GM23338 (cell line): Measurements from ENCODE around the gene RPL32.

Experiments
- EZH2 ChIP-seq: fragments of 200-600 bp; sonication (generic); IDR thresholded peaks from one replicate; pipeline ENCODE4 v1.8.0; 2017; ENCODE audit warnings: antibody characterized with exemption, mild to moderate bottlenecking, low read depth; ENCODE audit not compliant: unreplicated experiment
- EZH2phosphoT487 ChIP-seq: fragments of 200-600 bp; sonication (generic); IDR thresholded peaks from one replicate; pipeline ENCODE4 v1.8.1; 2018; ENCODE audit warnings: antibody characterized with exemption; ENCODE audit not compliant: unreplicated experiment
- POLR2AphosphoS5 ChIP-seq: IDR thresholded peaks from 2 replicates; pipeline ENCODE4 v1.6.1; 2016; ENCODE audit warnings: antibody characterized with exemption, low read depth
- STAT1 ChIP-seq: IDR thresholded peaks from one replicate; pipeline ENCODE4 v1.6.1; 2016; ENCODE audit warnings: antibody characterized with exemption; ENCODE audit not compliant: unreplicated experiment
- TF ChIP-seq, protein P1 (sequence below): IDR thresholded peaks from one replicate; pipeline ENCODE4 v1.6.1; 2018; ENCODE audit warnings: antibody characterized with exemption; ENCODE audit not compliant: unreplicated experiment
- TF ChIP-seq, protein P2 (sequence below), 2 experiments: fragments of 200-600 bp in 1 of 2; sonication (generic) in 1 of 2; conservative IDR thresholded peaks; 2 replicates each; pipeline versions ENCODE4 v1.5.1 to v1.6.1; 2016 to 2017; ENCODE audit warnings: antibody characterized with exemption in 2 of 2, low read depth in 2 of 2, mild to moderate bottlenecking in 2 of 2, moderate library complexity in 1 of 2

DNA sequence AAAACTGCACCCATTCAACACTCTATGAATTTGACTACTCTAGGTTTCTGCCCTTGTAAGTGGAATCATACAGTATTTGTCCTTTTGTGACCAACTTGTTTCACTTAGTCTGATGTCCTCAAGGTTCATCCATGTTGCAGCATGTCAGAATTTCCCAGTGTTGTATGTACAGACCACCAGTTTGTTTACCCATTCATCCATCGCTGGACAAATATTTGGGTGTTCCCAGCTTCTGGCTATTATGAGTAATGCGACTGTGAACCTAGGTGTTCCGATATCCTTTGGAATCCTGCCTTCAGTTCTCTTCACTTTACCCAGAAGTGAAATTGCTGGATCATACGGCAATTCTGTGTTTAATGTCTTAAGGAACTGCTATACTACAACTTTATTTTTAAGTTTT, 12.6 kb downstream of the RPL32 start:
- TF ChIP-seq POLR2AphosphoS5, result no peak
- TF ChIP-seq STAT1, result no peak
- TF ChIP-seq, protein P1, sequence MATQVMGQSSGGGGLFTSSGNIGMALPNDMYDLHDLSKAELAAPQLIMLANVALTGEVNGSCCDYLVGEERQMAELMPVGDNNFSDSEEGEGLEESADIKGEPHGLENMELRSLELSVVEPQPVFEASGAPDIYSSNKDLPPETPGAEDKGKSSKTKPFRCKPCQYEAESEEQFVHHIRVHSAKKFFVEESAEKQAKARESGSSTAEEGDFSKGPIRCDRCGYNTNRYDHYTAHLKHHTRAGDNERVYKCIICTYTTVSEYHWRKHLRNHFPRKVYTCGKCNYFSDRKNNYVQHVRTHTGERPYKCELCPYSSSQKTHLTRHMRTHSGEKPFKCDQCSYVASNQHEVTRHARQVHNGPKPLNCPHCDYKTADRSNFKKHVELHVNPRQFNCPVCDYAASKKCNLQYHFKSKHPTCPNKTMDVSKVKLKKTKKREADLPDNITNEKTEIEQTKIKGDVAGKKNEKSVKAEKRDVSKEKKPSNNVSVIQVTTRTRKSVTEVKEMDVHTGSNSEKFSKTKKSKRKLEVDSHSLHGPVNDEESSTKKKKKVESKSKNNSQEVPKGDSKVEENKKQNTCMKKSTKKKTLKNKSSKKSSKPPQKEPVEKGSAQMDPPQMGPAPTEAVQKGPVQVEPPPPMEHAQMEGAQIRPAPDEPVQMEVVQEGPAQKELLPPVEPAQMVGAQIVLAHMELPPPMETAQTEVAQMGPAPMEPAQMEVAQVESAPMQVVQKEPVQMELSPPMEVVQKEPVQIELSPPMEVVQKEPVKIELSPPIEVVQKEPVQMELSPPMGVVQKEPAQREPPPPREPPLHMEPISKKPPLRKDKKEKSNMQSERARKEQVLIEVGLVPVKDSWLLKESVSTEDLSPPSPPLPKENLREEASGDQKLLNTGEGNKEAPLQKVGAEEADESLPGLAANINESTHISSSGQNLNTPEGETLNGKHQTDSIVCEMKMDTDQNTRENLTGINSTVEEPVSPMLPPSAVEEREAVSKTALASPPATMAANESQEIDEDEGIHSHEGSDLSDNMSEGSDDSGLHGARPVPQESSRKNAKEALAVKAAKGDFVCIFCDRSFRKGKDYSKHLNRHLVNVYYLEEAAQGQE, result no peak
- TF ChIP-seq, protein P2, sequence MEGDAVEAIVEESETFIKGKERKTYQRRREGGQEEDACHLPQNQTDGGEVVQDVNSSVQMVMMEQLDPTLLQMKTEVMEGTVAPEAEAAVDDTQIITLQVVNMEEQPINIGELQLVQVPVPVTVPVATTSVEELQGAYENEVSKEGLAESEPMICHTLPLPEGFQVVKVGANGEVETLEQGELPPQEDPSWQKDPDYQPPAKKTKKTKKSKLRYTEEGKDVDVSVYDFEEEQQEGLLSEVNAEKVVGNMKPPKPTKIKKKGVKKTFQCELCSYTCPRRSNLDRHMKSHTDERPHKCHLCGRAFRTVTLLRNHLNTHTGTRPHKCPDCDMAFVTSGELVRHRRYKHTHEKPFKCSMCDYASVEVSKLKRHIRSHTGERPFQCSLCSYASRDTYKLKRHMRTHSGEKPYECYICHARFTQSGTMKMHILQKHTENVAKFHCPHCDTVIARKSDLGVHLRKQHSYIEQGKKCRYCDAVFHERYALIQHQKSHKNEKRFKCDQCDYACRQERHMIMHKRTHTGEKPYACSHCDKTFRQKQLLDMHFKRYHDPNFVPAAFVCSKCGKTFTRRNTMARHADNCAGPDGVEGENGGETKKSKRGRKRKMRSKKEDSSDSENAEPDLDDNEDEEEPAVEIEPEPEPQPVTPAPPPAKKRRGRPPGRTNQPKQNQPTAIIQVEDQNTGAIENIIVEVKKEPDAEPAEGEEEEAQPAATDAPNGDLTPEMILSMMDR (conservative IDR thresholded peaks at IDR 0.05; ENCODE audit: low read depth in 2 of 2), result no peak
- TF ChIP-seq EZH2phosphoT487, result no peak
- no peak for TF ChIP-seq EZH2
